Lower leg skin (tissue), 3 donors: ENCODE data around the gene STAT5A.

ENCODE experiments used
- CTCF ChIP-seq, 3 donors: fragments of 450-650 bp; IDR thresholded peaks; one replicate each; pipeline ENCODE4 v1.5.1; 2016; ENCODE audit warnings: antibody characterized with exemption in 3 of 3, mild to moderate bottlenecking in 3 of 3, moderate library complexity in 2 of 3
- POLR2A ChIP-seq, 2 donors: fragments of 450-650 bp; IDR thresholded peaks; one replicate each; pipeline ENCODE4 v1.6.1; 2016 to 2017; ENCODE audit warnings: antibody characterized with exemption in 2 of 2, mild to moderate bottlenecking in 1 of 2, moderate library complexity in 1 of 2

- TF ChIP-seq POLR2A (IDR thresholded peaks at IDR 0.05) (no peak), CTCF (IDR thresholded peaks at IDR 0.05) (no peak)
Measured at GRCh38 chr17:42358434-42358833, 70.1 kb downstream of the STAT5A start.
